ENCODE results near the gene TXLNG. TPM values are rescaled to one million over a fixed set of nuclear protein-coding genes. Genes with fewer than 3 reads are reported as not detected.

Gene TXLNG
- total RNA-seq, 1 experiment from 2014 or later: 10.7 TPM

DNA sequence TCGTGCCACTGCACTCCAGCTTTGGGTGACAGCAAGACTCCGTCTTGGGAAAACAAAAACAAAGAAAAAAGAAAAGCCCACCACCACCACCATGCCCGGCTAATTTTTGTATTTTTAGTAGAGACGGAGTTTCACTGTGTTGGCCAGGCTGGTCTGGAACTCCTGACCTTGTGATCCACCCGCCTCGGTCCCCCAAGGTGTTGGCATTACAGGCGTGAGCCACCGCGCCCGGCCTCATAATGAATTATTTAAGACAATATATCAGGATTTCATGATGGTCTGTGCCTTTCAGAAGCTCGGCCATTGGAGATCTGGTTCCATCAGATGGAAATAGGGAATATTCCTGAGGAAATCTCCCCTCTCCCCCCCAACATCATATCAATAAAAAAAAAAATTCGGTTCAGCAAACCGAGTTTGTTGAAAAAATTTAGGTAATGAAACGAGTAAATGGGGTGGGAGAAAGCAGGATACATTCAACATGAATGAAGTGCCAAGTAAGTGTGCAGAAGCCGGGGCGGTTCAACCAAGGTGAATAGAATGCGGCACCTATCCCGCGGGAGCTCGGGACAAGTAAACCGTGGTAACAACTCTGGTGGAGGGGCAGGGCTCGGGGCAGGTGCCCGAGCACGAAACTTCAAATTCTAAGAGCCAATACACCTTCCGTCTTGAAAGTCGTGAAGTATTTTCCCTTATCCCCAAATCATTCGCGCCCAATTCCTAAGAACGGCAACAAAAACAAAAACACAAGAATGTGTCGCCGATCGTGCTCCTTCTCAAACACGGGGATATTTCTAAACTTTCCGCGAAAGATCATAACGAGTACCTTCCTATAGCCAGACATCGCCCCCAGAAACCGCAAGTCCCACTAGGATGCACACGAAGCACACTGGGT, 773 bp upstream of the TXLNG start:
- peak; percentile 18 for DNase-seq (ENCODE audit: low read depth)

DNA sequence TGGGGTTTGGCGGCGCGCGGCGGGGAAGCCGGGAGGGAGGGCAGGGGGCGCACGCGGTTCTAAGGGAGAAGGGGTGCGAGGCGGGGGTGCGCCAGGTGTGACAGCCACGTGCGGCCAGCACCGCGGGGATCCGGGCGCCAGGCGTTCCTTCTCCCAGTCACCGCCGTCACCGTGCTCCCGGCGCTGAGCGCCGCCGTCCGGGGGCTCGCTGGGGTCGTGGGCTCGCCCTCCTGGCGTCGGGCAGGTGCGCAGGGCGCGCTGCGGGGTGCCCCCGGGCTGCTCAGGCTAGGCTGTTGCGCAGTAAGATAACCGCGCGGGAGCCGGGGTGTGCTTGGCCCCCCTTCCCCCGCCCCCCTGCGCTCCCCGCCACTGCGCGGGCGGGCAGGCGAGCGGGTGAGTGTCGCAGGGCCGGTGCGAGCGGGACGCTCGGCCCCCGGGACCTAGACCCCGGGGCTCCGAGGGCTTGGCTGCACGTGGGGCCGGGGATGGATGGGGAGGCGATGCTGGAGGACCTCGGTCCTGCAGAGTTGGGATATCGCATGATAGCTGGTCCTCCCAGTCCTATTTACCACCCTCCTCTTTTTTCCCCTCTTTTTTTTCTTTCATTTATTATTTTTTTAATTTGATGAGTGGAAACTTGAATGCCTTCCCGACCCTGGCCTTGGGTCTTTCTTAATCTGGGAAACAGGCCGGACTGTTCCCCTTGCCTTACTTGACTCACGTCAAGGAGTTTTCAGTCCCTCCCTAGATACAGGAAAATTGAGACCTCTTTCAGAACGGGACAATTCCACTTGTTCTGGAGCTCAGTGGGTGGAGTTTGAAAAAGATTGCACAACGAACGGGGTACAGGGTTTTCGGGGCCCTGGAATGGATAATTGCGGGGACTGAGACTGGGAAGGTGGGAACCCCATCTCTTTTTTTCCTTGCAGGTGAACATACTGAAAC, 797 bp downstream of the TXLNG start:
- DNase-seq (ENCODE audit: low read depth): peak; percentile 14

DNA sequence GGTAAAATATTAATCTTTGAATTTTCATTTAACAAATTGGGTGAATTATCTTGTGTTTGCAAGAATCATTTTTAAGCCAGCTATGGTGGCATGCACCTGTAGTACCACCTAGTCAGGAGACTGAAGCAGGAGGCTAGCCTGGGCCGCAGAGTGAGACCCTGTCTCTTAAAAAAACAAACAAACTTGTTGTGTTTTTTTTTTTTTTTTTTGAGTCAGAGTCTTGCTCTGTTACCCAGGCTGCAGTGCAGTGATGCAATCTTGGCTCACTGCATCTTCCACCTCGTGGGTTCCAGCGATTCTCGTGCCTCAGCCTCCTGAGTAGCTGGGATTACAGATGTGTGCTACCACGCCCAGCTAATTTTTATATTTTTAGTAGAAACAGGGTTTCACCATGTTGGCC, 2.2 kb downstream of the TXLNG start:
- no peak for DNase-seq (ENCODE audit: low read depth)

DNA sequence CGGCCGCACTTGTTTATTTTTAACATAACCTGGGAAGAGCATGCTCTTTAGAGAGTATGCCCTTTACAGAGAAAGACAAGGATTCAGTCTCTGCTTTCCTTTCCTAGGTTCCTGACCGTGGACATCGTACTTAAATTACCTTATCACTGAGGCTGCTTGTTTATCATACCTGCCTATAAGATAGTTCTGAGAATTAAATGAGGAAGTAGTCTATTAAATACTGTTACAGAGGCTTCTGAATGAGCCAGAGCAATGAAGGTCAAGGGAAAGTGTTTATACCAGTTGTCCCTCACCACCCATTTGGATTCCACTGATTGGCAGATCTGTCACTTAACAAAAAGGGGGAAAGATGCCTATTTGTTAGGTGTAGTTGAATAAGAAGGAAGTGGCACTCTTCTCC, 10.0 kb downstream of the TXLNG start:
- no peak for DNase-seq (ENCODE audit: low read depth)

- DNase-seq (ENCODE audit: low read depth): no peak
Measured at GRCh38 chrX:16797358-16797757, 11.1 kb downstream of the TXLNG start.

DNA sequence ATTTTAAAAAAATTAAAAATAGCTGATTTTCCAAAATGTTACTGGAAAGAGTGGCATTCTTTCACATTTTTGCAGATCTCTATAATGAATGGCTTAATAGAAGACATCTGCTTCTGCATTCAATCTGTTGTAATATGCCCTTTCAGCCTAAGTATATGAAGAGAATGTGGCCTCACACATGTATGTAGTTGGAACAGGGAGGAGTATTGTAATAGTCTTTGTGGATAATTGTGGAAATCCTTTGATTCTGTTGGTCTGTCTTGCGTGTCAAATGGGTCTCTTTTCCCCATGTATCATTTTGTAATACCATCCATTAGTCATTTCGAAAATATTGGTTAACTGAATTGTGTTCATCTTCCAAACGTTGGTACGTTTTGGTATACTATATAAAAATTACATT, 11.6 kb downstream of the TXLNG start:
- DNase-seq (ENCODE audit: low read depth): no peak

GRCh38 chrX:16804923-16805464, 18.7 kb downstream of the TXLNG start:
- DNase-seq (ENCODE audit: low read depth): no peak

DNA sequence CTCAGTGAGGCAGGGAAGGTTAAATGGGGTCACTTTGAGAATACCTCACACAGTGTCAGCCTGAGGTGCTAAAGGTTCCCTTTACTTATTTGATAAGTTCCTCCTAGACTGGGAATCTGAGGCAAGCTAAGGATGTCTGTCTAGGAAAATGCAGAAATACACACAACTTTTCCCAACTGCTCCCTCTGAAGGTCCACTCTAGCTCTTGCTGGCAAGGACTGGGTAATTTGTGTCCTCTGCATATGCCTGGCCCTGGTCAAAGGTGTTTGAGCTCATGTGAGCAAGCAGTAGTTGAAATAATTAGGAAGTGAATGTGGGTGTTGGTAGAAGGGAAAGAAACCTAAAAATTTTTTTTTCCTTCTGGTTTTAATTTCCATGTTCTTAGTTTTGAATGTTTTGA, 21.3 kb downstream of the TXLNG start:
- DNase-seq (ENCODE audit: low read depth): no peak

- DNase-seq (ENCODE audit: low read depth): peak; percentile 58
Measured at GRCh38 chrX:16807976-16808542, 21.8 kb downstream of the TXLNG start.

DNA sequence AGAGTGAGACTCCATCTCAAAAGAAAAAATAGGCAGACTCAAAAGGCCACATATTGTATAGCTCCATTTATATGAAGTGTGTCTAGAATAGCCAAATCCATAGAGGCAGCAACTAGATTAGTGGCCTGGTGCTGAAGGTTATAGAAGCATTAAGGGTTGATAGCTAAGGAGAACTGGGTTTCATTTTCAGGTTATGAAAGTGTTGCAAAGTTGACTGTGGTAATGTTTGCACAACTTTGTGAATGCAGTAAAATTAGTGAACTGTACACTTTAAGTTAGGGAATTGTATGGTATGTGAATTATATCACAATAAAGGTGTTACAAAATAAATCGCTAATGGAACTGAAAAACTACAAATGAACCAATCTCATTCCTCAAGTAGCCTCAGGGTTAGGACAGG, 28.3 kb downstream of the TXLNG start:
- DNase-seq (ENCODE audit: low read depth): no peak

GRCh38 chrX:16819634-16820033, 33.4 kb downstream of the TXLNG start:
- DNase-seq (ENCODE audit: low read depth): no peak

DNA sequence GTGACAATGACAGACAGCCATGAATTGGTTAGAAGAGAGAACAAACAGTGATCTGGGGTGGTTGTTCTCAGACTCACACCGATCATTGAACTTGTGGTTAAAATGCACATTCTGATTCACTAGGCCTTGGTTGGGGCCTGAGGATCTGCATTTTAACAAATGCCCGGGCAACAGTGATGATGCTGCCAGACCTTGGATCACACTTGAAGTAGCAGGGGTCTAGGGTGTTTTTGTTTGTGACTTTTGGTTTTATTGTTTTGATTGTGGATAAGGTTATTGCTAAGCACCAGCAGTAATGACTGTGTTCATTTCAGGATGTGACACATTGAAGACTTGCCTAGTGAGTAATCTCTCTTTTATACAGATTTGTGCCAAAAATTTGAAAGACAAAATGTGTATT, 36.5 kb downstream of the TXLNG start:
- DNase-seq (ENCODE audit: low read depth): peak; percentile 86

DNA sequence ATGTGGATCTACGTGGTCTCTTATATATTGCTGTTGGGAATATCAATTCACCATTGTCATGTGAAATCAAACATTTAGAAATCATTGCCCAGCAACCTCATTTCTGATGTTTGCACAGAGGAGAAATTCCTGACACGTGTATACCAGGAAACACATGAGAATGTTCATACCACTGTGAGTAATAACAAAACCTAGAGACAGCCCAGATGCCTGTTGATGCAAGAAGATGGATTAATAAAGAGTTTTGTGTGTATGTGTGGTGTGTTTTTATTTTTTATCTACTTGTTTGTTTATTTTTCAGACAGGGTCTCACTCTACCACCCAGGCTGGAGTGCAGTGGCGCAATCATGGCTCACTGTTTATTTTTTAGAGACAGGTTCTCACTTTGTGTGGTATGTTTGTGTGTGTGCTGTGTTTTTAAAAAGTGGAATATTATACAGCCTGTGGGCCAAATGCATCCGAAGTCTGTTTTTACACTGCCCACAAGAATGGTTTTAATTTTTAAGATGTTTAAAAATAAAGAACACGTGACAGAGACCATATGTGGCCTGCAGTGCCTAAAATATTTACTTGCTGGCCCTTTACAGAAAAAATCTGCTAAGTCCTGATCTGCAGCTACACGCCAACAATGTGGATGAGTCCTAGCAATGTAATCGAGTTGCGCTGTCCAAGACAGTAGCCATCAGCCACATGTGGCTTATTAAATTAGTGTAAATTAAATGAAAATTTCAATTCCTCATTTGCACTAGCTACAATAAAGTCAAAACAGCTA, 39.2 kb downstream of the TXLNG start:
- DNase-seq (ENCODE audit: low read depth): peak; percentile 15

GRCh38 chrX:16826207-16826606, 39.9 kb downstream of the TXLNG start:
- DNase-seq (ENCODE audit: low read depth): peak; percentile 65

DNA sequence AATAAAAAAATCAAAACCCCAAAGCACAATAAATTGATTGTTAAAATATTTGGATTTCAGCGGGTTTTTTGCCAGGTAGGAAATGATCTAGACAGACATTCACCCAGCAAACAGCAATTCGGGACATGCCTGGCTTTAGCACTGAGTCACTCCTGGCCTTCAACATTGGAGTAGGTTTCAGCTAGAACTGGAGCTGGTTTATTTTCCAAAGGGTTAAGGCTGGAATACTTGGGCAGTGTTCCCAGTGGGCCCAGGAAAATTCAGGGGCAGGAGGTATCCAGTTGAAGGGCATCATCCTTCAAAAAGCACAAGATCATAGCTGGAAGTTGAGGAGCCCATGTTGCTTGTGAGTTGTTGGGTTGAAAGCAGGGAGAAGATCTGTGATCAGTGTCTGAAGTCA, 41.0 kb downstream of the TXLNG start:
- DNase-seq (ENCODE audit: low read depth): peak; percentile 45

DNA sequence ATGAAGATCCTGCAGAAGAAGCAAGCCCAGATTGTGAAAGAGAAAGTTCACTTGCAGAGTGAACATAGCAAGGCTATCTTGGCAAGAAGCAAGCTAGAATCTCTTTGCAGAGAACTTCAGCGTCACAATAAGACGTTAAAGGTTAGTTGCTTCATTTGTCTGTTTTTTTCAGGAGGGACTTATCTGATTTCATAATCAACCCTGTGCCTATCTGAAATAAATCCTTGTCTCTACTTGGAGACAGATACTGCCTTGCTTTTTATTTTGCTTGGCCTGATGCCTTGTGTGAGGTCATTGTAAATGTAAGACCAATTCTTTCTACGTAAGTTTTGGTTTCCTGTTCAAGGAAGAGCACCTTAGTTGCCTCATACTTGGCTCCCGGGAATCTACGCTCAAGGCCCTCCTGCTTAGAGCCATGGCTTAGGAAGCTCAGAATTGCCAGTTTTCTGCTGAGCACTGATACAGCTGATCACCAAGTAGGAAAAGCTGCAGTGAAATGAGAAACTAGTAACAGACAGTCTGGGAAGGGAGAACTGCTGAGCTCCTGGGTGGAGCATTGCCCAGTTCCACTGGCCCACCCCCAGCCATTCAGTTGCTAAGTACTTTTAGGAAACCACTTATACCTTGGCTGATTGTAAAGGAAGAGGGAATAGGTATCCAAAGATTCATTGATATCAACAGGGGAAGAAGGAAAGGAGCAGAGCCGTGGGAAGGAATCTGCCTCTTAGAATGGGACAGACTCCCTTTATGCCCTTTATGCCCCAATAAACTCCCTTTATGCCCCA, 42.0 kb downstream of the TXLNG start:
- peak; percentile 71 for DNase-seq (ENCODE audit: low read depth)

DNA sequence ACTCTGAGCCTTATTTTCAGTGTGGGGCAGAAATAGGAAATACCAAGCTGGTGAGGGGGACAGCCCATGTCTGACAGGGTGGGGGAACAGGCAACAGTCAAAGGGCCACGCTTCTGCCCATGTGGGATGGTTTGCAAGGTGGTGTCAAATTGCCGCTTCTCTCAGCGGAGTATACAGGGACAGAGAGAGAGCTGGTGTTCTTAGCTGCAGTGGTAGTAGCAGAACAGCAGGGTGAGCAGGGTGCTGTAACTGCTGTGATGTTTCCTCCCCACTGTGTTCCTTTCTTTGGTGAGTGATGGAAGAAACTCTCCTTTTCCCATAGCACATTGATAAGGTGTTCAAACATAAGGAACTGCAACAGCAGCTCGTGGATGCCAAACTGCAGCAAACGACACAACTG, 46.0 kb downstream of the TXLNG start:
- DNase-seq (ENCODE audit: low read depth): no peak

GRCh38 chrX:16834806-16835205, 48.5 kb downstream of the TXLNG start:
- DNase-seq (ENCODE audit: low read depth): no peak

- DNase-seq (ENCODE audit: low read depth): no peak
Measured at GRCh38 chrX:16836371-16836770, 50.1 kb downstream of the TXLNG start.
